Trophoblast cell (in vitro differentiated cells and primary cell): Measurements from ENCODE around the gene CPEB3.

ENCODE experiments used
- DNase-seq, 2 donors: peaks; one replicate each; pipeline ENCODE4 v3.0.0-alpha.2; 2016
- H2AFZ ChIP-seq: 2 replicates; pipeline ENCODE4 v1.6.1; 2013; ENCODE audit warnings: low read length, moderate library complexity, mild to moderate bottlenecking; ENCODE audit not compliant: insufficient read depth, poor library complexity
- H2AK5ac ChIP-seq: 2 replicates; pipeline ENCODE4 v1.6.1; 2013; ENCODE audit warnings: mild to moderate bottlenecking, low read length
- H2BK120ac ChIP-seq: 2 replicates; pipeline ENCODE4 v1.6.1; 2013; ENCODE audit warnings: low read length, mild to moderate bottlenecking, moderate library complexity; ENCODE audit not compliant: insufficient read depth, poor library complexity
- H2BK12ac ChIP-seq: 2 replicates; pipeline ENCODE4 v1.6.1; 2013; ENCODE audit warnings: mild to moderate bottlenecking, low read length, moderate library complexity
- H2BK5ac ChIP-seq: 2 replicates; pipeline ENCODE4 v1.6.1; 2013; ENCODE audit warnings: low read length, low read depth, moderate library complexity, mild to moderate bottlenecking; ENCODE audit not compliant: poor library complexity
- H3K14ac ChIP-seq: 2 replicates; pipeline ENCODE4 v1.6.1; 2013; ENCODE audit warnings: mild to moderate bottlenecking, low read length
- H3K18ac ChIP-seq: 2 replicates; pipeline ENCODE4 v1.6.1; 2013; ENCODE audit warnings: mild to moderate bottlenecking, low read length
- H3K23ac ChIP-seq: 2 replicates; pipeline ENCODE4 v1.6.1; 2013; ENCODE audit warnings: low read length
- H3K27ac ChIP-seq: 2 replicates; pipeline ENCODE4 v1.5.1; 2013; ENCODE audit warnings: low read depth, mild to moderate bottlenecking, inconsistent platforms, low read length, moderate library complexity
- H3K27me3 ChIP-seq: 2 replicates; pipeline ENCODE4 v1.6.1; 2013; ENCODE audit warnings: inconsistent platforms, mild to moderate bottlenecking, low read length, moderate library complexity; ENCODE audit not compliant: insufficient read depth
- H3K36me3 ChIP-seq, 2 experiments: 1 replicate in 1 of 2; 2 replicates in 1 of 2; pipeline ENCODE4 v1.6.1; 2013; ENCODE audit warnings: low read length in 2 of 2, mild to moderate bottlenecking in 2 of 2, moderate library complexity in 1 of 2; ENCODE audit not compliant: insufficient read depth in 2 of 2, control insufficient read depth in 1 of 2
- H3K4ac ChIP-seq: 2 replicates; pipeline ENCODE4 v1.6.1; 2013; ENCODE audit warnings: low read depth, mild to moderate bottlenecking, low read length, moderate library complexity
- H3K4me1 ChIP-seq, 2 experiments: 1 replicate in 1 of 2; 2 replicates in 1 of 2; pipeline ENCODE4 v1.6.1; 2013; ENCODE audit warnings: low read length in 2 of 2, mild to moderate bottlenecking in 2 of 2, moderate library complexity in 1 of 2; ENCODE audit not compliant: insufficient read depth in 2 of 2, control insufficient read depth in 1 of 2
- H3K4me2 ChIP-seq: 2 replicates; pipeline ENCODE4 v1.6.1; 2013; ENCODE audit warnings: inconsistent platforms, mild to moderate bottlenecking, low read length, moderate library complexity
- H3K4me3 ChIP-seq: 2 replicates; pipeline ENCODE4 v1.5.1; 2013; ENCODE audit warnings: mild to moderate bottlenecking, low read depth, low read length, inconsistent platforms
- H3K79me1 ChIP-seq: one replicate; pipeline ENCODE4 v1.6.1; 2013; ENCODE audit warnings: low read length
- H3K79me2 ChIP-seq: 2 replicates; pipeline ENCODE4 v1.6.1; 2013; ENCODE audit warnings: low read length, mild to moderate bottlenecking; ENCODE audit not compliant: control insufficient read depth, insufficient read depth, poor library complexity
- H3K9ac ChIP-seq: 2 replicates; pipeline ENCODE4 v1.6.1; 2013; ENCODE audit warnings: mild to moderate bottlenecking, low read length
- H3K9me3 ChIP-seq: 2 replicates; pipeline ENCODE4 v1.6.1; 2013; ENCODE audit warnings: low read depth, mild to moderate bottlenecking, control low read depth, inconsistent platforms, low read length; ENCODE audit not compliant: insufficient read depth
- H4K12ac ChIP-seq: 2 replicates; pipeline ENCODE4 v1.6.1; 2013; ENCODE audit warnings: low read depth, mild to moderate bottlenecking, low read length, moderate library complexity
- H4K8ac ChIP-seq: 2 replicates; pipeline ENCODE4 v1.6.1; 2013; ENCODE audit warnings: low read depth, mild to moderate bottlenecking, low read length, moderate library complexity
- H4K91ac ChIP-seq: one replicate; pipeline ENCODE4 v1.6.1; 2013; ENCODE audit warnings: low read depth, mild to moderate bottlenecking, low read length, moderate library complexity
- WGBS: extraction: QIAGEN DNeasy Blood & Tissue Kit; methylation state at CpG from one replicate; pipeline ENCODE4 v1.1.7; 2013; ENCODE audit warnings: missing lambda C conversion rate; ENCODE audit not compliant: insufficient read length, insufficient coverage; ENCODE audit errors: extremely low coverage; 5-methylcytosine and 5-hydroxymethylcytosine counted together

The CPEB3 gene

GRCh38 chr10:92126100-92126650 lies 164.7 kb downstream of the CPEB3 start:
- no peaks in the 10 kb centered on the region for H3K27me3 ChIP-seq
- DNase-seq = no peak

GRCh38 chr10:92125144-92125543 lies 165.7 kb downstream of the CPEB3 start:
- Histone ChIP-seq H3K27me3 (no peaks in the 10 kb centered on the region), H3K23ac (no peak overlapping the region), H3K18ac (no peak overlapping the region), H3K36me3 (no peaks in the 10 kb centered on the region), H3K79me2 (no peaks in the 10 kb centered on the region), H3K4ac (no peak overlapping the region), H3K4me1 (peaks cover 0 to 3% of the 10 kb centered on the region in 2 experiments), H4K12ac (no peak overlapping the region), H3K14ac (no peak overlapping the region), H3K9ac (no peak overlapping the region), H4K8ac (no peak overlapping the region), H2BK5ac (no peak overlapping the region), H2AFZ (no peak overlapping the region), H3K4me3 (no peak overlapping the region), H4K91ac (no peak overlapping the region), H2BK120ac (no peak overlapping the region), H3K9me3 (no peaks in the 10 kb centered on the region), H3K4me2 (no peak overlapping the region), H2BK12ac (no peak overlapping the region), H3K79me1 (no peaks in the 10 kb centered on the region), H2AK5ac (no peak overlapping the region), H3K27ac (no peak overlapping the region)
- DNase-seq = no peak

More at GRCh38 chr10:92126100-92126650, 164.7 kb downstream of the CPEB3 start:
- no peak overlapping the region for H3K23ac ChIP-seq
- H3K79me2 ChIP-seq = no peaks in the 10 kb centered on the region
- no peak overlapping the region for H2BK5ac ChIP-seq
- H3K36me3 ChIP-seq = no peaks in the 10 kb centered on the region
- no peak overlapping the region for H3K14ac ChIP-seq
- H4K8ac ChIP-seq = no peak overlapping the region
- H3K4me1 ChIP-seq = peaks cover 0 to 3% of the 10 kb centered on the region in 2 experiments
- no peak overlapping the region for H4K91ac ChIP-seq
- H3K18ac ChIP-seq = no peak overlapping the region
- no peak overlapping the region for H3K4me3 ChIP-seq
- H2BK12ac ChIP-seq = no peak overlapping the region
- WGBS = no CpG with 5 or more reads among the region's 2 CpGs
- no peak overlapping the region for H2AFZ ChIP-seq
- H3K9ac ChIP-seq = peak overlapping the region; percentile 1
- H3K79me1 ChIP-seq = no peaks in the 10 kb centered on the region
- H4K12ac ChIP-seq = no peak overlapping the region
- no peaks in the 10 kb centered on the region for H3K9me3 ChIP-seq
- H2AK5ac ChIP-seq = no peak overlapping the region
- H3K4ac ChIP-seq = no peak overlapping the region
- no peak overlapping the region for H3K4me2 ChIP-seq
- no peak overlapping the region for H2BK120ac ChIP-seq
- no peak overlapping the region for H3K27ac ChIP-seq

GRCh38 chr10:92124616-92125143 lies 166.2 kb downstream of the CPEB3 start:
- Histone ChIP-seq H3K4ac (no peak overlapping the region), H3K14ac (no peak overlapping the region)

DNA sequence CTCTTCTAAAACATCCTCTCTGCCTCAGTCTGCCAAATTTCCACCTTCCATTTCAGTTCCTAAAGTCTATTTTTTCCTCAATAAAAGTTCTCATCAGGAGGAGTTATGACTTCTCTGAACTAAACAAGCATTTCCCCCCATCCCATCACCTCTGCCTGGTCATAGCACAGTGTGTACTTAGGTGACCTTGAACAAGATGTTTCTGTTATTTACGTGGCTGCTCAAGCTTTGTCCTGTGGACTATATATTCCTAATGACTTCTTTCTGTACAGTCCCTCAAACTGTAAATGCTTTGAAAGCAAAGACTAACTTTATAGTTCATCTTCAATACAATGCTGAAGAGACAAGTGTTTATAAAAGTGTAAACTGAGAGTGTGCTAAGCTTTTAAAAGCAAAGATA lies 166.9 kb downstream of the CPEB3 start:
- Histone ChIP-seq H3K4me2 (no peak overlapping the region), H3K4ac (no peak overlapping the region), H3K9me3 (no peaks in the 10 kb centered on the region), H3K4me3 (no peak overlapping the region), H3K14ac (no peak overlapping the region), H3K9ac (no peak overlapping the region), H3K79me2 (no peaks in the 10 kb centered on the region), H2BK120ac (no peak overlapping the region), H4K91ac (no peak overlapping the region), H2BK5ac (no peak overlapping the region), H3K79me1 (no peaks in the 10 kb centered on the region), H4K12ac (no peak overlapping the region), H3K27me3 (no peaks in the 10 kb centered on the region), H4K8ac (no peak overlapping the region), H3K23ac (no peak overlapping the region), H3K4me1 (peaks cover 0 to 3% of the 10 kb centered on the region in 2 experiments), H3K18ac (no peak overlapping the region), H2AFZ (no peak overlapping the region), H3K27ac (no peak overlapping the region), H3K36me3 (no peaks in the 10 kb centered on the region), H2AK5ac (no peak overlapping the region), H2BK12ac (no peak overlapping the region)
- no CpG with 5 or more reads among the region's 1 CpG for WGBS
- DNase-seq = no peak

More at GRCh38 chr10:92124616-92125143, 166.2 kb downstream of the CPEB3 start:
- no peak overlapping the region for H2AFZ ChIP-seq
- no peak overlapping the region for H2BK12ac ChIP-seq
- WGBS = no CpG with 5 or more reads among the region's 3 CpGs
- H3K27me3 ChIP-seq = no peaks in the 10 kb centered on the region
- H3K79me1 ChIP-seq = no peaks in the 10 kb centered on the region
- H2BK5ac ChIP-seq = no peak overlapping the region
- H3K4me2 ChIP-seq = no peak overlapping the region
- no peak overlapping the region for H4K12ac ChIP-seq
- peaks cover 0 to 3% of the 10 kb centered on the region in 2 experiments for H3K4me1 ChIP-seq
- no peak overlapping the region for H3K9ac ChIP-seq
- no peak overlapping the region for H3K4me3 ChIP-seq
- H4K8ac ChIP-seq = no peak overlapping the region
- no peaks in the 10 kb centered on the region for H3K36me3 ChIP-seq
- H2AK5ac ChIP-seq = no peak overlapping the region
- no peak overlapping the region for H3K23ac ChIP-seq
- H3K27ac ChIP-seq = no peak overlapping the region
- H4K91ac ChIP-seq = no peak overlapping the region
- no peaks in the 10 kb centered on the region for H3K79me2 ChIP-seq
- DNase-seq = no peak
- H3K18ac ChIP-seq = no peak overlapping the region
- H2BK120ac ChIP-seq = no peak overlapping the region
- no peaks in the 10 kb centered on the region for H3K9me3 ChIP-seq
